ENCODE measurements around the gene HSF5.

- TF ChIP-seq JUND (IDR thresholded peaks at IDR 0.05) (no peak), MAX (IDR thresholded peaks at IDR 0.05) (no peak), EZH2phosphoT487 (IDR thresholded peaks at IDR 0.05; ENCODE audit: borderline replicate concordance) (no peak), EZH2 (IDR thresholded peaks at IDR 0.05) (no peak), CTCF (IDR thresholded peaks at IDR 0.05 in 2 of 3, conservative IDR thresholded peaks at IDR 0.05 in 1 of 3; ENCODE audit: borderline replicate concordance in 1 of 3, insufficient read depth in 1 of 3, low read depth in 2 of 3, low read length in 2 of 3) (no peak), CBX3 (IDR thresholded peaks at IDR 0.05; ENCODE audit: low read depth) (no peak), REST (IDR thresholded peaks at IDR 0.05; ENCODE audit: low read depth) (no peak), ZBTB33 (IDR thresholded peaks at IDR 0.05; ENCODE audit: extremely low read depth, insufficient replicate concordance, low read length) (no peak), POLR2AphosphoS5 (IDR thresholded peaks at IDR 0.05; ENCODE audit: low read depth, low read length) (no peak), YY1 (IDR thresholded peaks at IDR 0.05; ENCODE audit: extremely low read depth, insufficient replicate concordance, low read depth, low read length) (no peak), SP1 (IDR thresholded peaks at IDR 0.05; ENCODE audit: low read depth) (no peak)
Measured at GRCh38 chr17:58371300-58371950, 116.8 kb downstream of the HSF5 start.
